GM19372 (cell line): Measurements from ENCODE around the gene RYR1.
"Not testable (repeated sequence)": the region's sequence is repeated elsewhere in the genome, so short reads cannot be mapped to it uniquely, and the experiment has no call there.

ENCODE experiments used
- ATAC-seq: cut with Tn5 transposase; IDR thresholded peaks from one replicate; pipeline ENCODE4 v1.9.1; 2021; ENCODE audit warnings: mild to moderate bottlenecking, low read depth, moderate library complexity; ENCODE audit not compliant: unreplicated experiment

Gene RYR1

GRCh38 chr19:38399081-38399480, 34.4 kb upstream of the RYR1 start:
- no peak for ATAC-seq

- ATAC-seq, result no peak
Observed at GRCh38 chr19:38399537-38399936, 34.0 kb upstream of the RYR1 start.

DNA sequence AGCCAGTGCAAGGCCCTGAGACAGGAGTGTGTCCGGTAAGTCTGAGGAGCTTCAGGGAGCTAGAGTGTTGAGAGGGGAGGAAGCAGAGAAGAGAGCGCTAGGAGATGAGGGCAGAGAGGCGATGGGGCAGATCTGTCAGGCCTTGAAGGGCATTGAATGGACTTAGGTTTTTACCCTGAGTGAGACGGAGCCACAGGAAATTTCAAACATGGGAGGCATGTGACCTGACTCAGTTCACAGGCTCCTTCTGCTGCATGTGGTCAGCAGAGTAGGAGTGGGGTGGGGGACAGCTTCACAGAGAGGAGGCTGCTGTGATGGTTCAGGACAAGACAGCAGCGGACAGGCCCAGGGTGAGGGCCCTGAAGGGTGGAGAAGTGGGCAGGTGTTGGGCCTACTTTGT, 33.1 kb upstream of the RYR1 start:
- ATAC-seq, result no peak

GRCh38 chr19:38401148-38401547, 32.3 kb upstream of the RYR1 start:
- no peak for ATAC-seq

GRCh38 chr19:38402623-38402966, 30.9 kb upstream of the RYR1 start:
- ATAC-seq, result peak; percentile 12

DNA sequence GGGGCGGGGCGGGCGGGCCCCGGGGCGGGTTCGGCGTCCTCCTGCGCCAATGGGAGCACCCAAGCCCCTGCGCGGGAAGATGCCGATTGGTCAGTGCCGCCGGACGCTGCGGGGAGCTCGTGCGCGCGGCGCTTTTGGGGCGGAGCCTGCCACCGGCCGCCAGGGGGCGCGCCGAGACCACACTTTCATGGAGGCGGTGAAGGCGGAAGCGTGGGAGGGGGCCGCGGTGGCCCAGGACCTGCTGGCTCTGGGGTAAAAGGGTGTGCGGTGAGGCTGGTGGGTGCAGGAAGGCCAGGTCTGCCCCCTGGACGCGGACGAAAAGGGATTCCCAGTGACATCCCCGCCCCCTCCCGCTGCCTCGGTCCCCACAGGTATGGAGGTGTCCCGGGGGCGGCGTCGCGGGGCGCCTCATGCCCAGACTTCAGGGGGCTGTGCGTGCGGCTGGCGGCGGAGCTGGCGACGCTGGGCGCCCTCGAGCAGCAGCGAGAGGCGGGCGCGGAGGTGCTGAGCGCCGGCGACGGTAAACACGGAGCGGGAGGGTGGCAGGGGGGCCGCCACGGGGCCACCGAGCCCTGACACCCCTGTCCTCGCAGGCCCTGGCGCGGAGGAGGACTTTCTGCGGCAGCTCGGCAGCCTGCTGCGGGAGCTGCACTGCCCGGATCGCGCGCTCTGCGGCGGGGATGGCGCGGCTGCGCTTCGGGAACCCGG, 30.4 kb upstream of the RYR1 start, which contains the start of gene FAM98C:
FAM98C (plus strand) TSS at position 127 of the 708 bp plus-strand sequence; CDS start at position 188, 61 bp downstream.
- ATAC-seq, result peak; percentile 94

- ATAC-seq, result no peak
Observed at GRCh38 chr19:38404858-38405257, 28.6 kb upstream of the RYR1 start.

- ATAC-seq, result no peak
Observed at GRCh38 chr19:38405276-38405675, 28.2 kb upstream of the RYR1 start.

GRCh38 chr19:38409631-38410133, 23.8 kb upstream of the RYR1 start:
- no peak for ATAC-seq

DNA sequence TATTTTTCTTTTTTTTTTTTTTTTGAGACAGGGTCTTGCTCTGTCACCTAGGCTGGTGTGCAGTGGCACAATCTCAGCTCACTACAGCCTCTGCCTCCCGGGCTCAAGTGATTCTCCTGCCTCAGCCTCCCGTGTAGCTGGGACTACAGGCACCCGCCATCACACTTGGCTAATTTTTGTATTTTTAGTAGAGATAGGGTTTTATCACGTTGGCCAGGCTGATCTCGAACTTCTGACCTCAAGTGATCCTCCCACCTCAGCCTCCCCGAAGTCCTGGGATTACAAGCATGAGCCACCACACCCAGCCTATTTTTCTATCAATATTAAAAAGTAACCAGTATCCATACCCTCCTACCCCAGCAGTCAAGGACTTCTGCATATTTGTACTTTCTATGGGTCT, 23.1 kb upstream of the RYR1 start:
- not testable (repeated sequence) for ATAC-seq

DNA sequence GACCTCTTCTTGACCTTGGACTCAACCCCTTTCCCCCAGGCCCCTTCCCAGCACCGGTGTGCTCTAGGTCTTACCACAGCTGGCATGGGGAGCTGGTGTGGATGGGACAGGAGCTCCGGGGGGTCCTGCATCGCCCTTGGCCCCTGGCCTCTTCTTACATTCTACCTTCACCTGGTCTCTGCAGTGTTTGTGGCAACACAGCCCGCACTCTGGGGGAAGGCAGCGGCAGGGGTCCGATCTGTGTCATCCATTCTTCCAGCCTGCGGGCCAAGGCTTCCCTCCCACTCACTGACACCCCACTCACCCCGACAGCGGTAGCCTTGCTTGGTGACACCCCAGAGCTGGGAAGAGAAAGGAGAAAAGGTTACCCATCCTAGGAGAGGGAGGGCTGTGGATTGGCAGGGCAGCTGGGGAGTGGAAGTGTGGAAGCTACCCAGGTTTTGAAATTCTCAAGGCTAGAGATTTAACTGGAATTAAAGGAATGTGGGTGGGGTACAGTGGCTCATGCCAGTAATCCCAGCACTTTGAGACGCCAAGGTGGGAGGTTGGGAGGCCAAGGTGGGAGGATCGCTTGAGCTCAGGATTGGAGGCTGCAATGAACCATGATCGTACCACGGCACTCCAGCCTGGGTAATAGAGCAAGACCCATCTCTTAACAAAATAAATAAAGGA, 22.3 kb upstream of the RYR1 start:
- no peak for ATAC-seq

GRCh38 chr19:38411898-38412297, 21.6 kb upstream of the RYR1 start:
- not testable (repeated sequence) for ATAC-seq

- ATAC-seq, result no peak
Observed at GRCh38 chr19:38412491-38412890, 21.0 kb upstream of the RYR1 start.

DNA sequence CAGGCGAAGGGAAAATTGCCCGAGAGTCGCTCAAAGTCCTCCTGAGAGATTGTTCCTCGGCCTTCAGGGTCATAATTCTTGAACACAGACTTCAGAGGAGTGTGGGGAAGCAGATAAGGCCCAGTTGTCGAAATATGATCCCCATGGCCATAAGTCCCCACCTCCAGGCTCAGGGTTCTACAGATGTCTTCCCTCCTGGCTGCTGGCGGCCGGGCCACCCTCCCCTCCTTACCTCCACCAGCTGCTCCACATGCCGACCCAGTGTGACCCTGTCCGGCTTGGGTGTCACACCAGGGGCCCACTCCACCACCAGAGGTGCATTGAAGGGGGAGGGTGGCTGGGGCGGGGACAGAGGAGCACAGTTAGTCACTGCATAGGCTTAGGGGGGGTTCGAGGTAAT, 20.5 kb upstream of the RYR1 start:
- ATAC-seq, result no peak

DNA sequence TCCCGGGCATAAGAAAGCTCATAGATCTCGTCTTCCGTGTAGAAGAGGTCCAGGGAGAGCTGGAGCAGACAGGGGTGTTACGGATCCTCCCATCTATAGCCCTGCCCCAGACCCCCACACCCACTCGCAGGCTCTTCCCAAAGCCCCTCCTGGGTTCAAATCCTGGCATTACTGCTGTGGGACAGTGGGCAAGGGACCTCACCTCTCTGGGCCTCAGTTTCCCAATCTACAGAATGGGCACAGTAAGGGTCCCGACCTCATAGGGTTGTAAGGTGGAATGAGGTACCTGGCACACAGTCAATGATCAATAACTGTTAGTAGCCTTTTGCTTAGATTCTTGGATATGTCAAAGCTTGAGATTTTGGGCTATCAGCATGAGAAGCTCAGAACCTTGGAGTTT, 20.1 kb upstream of the RYR1 start:
- no peak for ATAC-seq

DNA sequence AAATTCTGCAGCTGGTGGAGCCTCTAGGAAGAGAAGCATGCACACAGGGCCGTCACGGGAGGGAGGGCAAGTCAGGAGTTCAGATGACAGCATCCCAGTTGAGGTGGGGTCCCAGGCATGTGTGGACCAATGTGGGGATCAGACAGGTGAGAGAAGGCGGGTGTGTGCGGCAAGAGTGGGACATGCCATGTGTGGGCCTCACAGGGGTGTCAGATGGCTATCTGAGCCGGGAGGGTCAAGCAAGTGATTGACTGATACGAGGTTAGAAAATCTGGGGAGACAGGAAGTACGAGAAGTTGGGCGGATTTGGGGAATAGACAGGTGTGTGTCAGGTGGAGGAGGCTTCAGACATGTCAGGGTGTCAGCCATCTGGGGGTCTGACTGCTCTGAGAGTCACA, 16.3 kb upstream of the RYR1 start:
- no peak for ATAC-seq

DNA sequence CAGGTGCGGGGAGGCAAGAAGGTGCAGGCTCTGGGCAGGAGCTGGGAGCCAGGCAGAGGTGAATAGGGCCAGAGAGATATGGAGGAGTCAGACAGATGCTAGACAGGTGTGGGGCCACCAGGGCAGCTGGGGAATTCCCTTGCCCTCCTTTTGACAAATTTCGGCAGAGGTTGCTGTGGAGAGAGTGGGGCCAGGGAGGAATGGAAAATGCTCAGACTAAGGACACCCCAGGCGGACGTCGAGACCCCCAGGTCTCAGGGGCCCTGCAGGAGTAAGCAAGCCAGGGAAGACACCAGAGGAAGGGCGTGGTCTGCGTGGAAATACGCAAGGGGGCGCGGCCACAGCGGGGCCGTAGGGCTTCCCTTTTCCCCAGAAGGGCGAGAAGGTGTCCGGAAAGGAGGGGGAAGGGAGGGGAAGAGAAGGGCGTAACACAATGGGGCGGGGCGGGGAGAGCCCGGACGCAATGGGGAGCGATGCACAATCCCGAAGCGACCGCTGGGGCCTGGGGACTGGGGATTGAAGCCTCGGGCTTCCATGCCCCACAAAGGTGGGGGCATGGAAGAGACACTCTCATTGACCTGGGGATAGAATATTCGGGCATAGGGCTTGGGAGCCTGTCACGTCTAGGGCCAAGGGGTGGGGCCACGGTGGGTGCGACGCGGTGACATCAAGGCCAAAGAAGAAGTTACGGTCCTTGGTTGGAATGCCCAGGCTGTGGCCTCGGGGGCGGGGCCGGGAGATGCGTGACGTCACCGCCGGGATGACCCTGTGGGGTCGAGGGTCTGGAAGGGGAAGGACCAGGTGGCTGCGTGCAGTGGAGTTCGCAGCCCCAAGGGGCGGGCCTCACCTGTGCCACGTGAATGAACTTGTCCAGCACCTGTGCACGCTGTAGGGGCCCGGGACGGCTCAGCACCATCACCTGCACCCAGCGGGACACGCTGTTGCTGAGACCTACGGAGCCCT, 15.7 kb upstream of the RYR1 start:
- ATAC-seq, result no peak

DNA sequence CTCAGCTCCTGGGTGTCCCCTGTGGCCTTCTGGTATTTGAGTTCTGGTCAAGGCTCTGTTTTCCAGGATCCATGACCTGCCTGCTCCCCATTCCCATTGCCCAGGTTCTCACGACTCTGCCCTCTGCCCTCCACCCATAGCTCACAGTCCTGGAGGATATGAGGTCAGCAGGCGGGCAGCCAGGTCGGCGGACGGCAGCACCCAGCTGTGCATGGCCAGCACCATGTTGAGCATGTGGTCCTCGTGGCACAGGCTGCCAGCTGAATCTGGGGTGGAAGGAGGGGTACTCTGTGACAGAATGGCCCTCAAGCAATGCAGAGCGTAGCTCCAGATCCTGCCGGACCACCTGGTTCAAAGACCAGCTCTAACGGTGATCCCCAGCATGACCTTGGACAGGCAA, 12.6 kb upstream of the RYR1 start:
- no peak for ATAC-seq

DNA sequence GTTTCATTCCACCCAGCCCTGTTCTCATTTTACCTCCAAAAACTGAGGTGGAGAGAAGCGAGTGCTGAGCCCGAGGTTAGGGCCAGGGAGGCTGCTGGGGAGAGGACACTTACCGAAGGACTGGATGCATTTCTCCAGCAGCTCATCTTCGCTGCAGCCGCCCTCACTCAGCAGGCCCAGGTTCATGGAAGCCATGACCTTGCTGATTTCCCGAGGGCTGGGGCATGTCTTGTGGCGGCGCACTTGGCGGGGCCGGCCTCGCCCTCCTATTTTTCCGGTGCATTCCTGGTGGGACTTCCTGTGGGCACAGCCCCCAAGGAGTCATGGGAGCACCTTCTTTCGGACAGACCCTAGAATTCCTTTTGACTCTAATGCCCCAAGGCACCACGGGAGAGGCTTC, 11.6 kb upstream of the RYR1 start:
- ATAC-seq, result no peak

DNA sequence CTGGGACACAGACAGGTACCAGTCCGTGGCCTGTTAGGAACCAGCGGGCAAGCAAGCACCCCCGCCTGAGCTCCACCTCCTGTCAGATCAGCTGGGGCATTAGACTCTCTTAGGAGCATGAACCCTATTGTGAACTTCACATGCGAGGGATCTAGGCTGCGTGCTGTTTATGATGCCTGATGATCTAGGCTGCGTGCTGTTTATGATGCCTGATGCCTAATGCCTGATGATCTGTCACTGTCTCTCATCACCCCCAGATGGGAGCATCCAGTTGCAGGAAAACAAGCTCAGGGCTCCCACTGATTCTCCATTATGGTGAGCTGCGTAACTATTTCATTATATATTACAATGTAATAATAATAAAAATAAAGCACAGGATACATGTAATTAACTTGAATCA, 11.1 kb upstream of the RYR1 start:
- ATAC-seq, result no peak

DNA sequence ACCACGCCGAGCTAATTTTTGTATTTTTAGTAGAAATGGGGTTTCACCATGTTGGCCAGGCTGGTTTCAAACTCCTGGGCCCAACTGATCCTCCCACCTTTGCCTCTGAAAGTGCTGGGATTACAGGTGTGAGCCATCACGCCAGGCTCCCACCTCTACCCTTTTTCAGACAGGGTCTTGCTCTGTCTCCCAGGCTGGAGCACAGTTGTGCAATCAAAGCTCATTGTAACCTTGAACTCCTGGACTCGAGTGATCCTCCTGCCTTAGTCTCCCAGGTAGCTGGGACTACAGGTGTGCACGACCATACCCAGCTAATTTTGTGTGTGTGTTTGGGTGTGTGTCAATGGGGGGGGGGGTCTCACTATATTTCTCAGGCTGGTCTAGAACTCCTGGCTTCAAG, 9.2 kb upstream of the RYR1 start:
- no peak for ATAC-seq
